Vagina (tissue), 2 donors: ENCODE measurements around the gene BSN. TPM values are rescaled to one million over a fixed set of nuclear protein-coding genes. Genes with fewer than 3 reads are reported as not detected.

ENCODE experiments used
- DNase-seq, 2 donors: peaks; one replicate each; pipeline ENCODE4 v3.0.0-alpha.2; 2017; ENCODE audit errors: extremely low spot score in 2 of 2
- H3K27ac ChIP-seq: fragments of 200-600 bp; sonication (generic); one replicate; pipeline ENCODE4 v1.5.1; 2019
- H3K27me3 ChIP-seq: fragments of 200-600 bp; sonication (generic); one replicate; pipeline ENCODE4 v1.5.1; 2019
- H3K36me3 ChIP-seq, 2 donors: fragments of 200-600 bp; sonication (generic); one replicate each; pipeline ENCODE4 v1.5.1; 2017 to 2019
- H3K4me1 ChIP-seq: fragments of 200-600 bp; sonication (generic); one replicate; pipeline ENCODE4 v1.5.1; 2019
- H3K4me3 ChIP-seq, 2 donors: fragments of 200-600 bp; sonication (generic); 1 replicate in 1 of 2; 2 replicates in 1 of 2; pipeline ENCODE4 v1.5.1; 2016 to 2019
- H3K9me3 ChIP-seq: fragments of 200-600 bp; sonication (generic); one replicate; pipeline ENCODE4 v1.5.1; 2019
- POLR2A ChIP-seq, 2 donors: fragments of 450-650 bp; IDR thresholded peaks; one replicate each; pipeline ENCODE4 v1.6.1; 2017; ENCODE audit warnings: antibody characterized with exemption in 2 of 2, mild to moderate bottlenecking in 2 of 2, moderate library complexity in 2 of 2
- POLR2AphosphoS5 ChIP-seq, 2 donors: sonication (generic); formaldehyde crosslinking; IDR thresholded peaks; one replicate each; pipeline ENCODE4 v1.9.0; 2017; ENCODE audit warnings: antibody characterized with exemption in 2 of 2, mild to moderate bottlenecking in 2 of 2, low read depth in 1 of 2; ENCODE audit not compliant: insufficient read depth in 1 of 2
- intact Hi-C: fragments of 100-400 bp; cut with DNase I; formaldehyde crosslinking; loops from one replicate; pipeline ENCODE4 v1.15.1; 2023
- total RNA-seq: library from RNA; depleted of rRNA; stranded (reverse); fragments of >200 nt; gene quantifications from one replicate; pipeline ENCODE4 v1.2.3, GENCODE V29; 2016
- TF ChIP-seq, protein P1 (sequence below), 3 experiments: fragments of 450-650 bp in 2 of 3; fragments of 200-600 bp in 1 of 3; sonication (generic) in 1 of 3; IDR thresholded peaks; one replicate each; pipeline ENCODE4 v1.5.1; 2017 to 2019; ENCODE audit warnings: antibody characterized with exemption in 3 of 3, mild to moderate bottlenecking in 2 of 3, moderate library complexity in 2 of 3

The BSN gene
- total RNA-seq, 1 donor from 2014 or later: 0.74 TPM

- no peaks in the 10 kb centered on the region for H3K4me1 ChIP-seq
- intact Hi-C loops: no loop called here
- H3K4me3 ChIP-seq: no peak overlapping the region
- no peaks in the 10 kb centered on the region for H3K27me3 ChIP-seq
- H3K36me3 ChIP-seq: no peaks in the 10 kb centered on the region
- H3K27ac ChIP-seq: no peak overlapping the region
- DNase-seq: no peak
- H3K9me3 ChIP-seq: no peaks in the 10 kb centered on the region
- TF ChIP-seq, protein P1, sequence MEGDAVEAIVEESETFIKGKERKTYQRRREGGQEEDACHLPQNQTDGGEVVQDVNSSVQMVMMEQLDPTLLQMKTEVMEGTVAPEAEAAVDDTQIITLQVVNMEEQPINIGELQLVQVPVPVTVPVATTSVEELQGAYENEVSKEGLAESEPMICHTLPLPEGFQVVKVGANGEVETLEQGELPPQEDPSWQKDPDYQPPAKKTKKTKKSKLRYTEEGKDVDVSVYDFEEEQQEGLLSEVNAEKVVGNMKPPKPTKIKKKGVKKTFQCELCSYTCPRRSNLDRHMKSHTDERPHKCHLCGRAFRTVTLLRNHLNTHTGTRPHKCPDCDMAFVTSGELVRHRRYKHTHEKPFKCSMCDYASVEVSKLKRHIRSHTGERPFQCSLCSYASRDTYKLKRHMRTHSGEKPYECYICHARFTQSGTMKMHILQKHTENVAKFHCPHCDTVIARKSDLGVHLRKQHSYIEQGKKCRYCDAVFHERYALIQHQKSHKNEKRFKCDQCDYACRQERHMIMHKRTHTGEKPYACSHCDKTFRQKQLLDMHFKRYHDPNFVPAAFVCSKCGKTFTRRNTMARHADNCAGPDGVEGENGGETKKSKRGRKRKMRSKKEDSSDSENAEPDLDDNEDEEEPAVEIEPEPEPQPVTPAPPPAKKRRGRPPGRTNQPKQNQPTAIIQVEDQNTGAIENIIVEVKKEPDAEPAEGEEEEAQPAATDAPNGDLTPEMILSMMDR (IDR thresholded peaks at IDR 0.05): no peak
- no peak for TF ChIP-seq POLR2AphosphoS5 (IDR thresholded peaks at IDR 0.05; ENCODE audit: insufficient read depth in 1 of 2, low read depth in 1 of 2)
Observed at GRCh38 chr3:49654955-49655556, 100.8 kb downstream of the BSN start.

- no peak for DNase-seq
- no peaks in the 10 kb centered on the region for H3K36me3 ChIP-seq
- H3K27ac ChIP-seq: no peak overlapping the region
- no peaks in the 10 kb centered on the region for H3K4me1 ChIP-seq
- H3K9me3 ChIP-seq: no peaks in the 10 kb centered on the region
- TF ChIP-seq, protein P1 (IDR thresholded peaks at IDR 0.05): no peak
- no peak for TF ChIP-seq POLR2AphosphoS5 (IDR thresholded peaks at IDR 0.05; ENCODE audit: insufficient read depth in 1 of 2, low read depth in 1 of 2)
- intact Hi-C loops: no loop called here
- no peaks in the 10 kb centered on the region for H3K27me3 ChIP-seq
- H3K4me3 ChIP-seq: no peak overlapping the region
Observed at GRCh38 chr3:49655731-49656285, 101.5 kb downstream of the BSN start.

DNA sequence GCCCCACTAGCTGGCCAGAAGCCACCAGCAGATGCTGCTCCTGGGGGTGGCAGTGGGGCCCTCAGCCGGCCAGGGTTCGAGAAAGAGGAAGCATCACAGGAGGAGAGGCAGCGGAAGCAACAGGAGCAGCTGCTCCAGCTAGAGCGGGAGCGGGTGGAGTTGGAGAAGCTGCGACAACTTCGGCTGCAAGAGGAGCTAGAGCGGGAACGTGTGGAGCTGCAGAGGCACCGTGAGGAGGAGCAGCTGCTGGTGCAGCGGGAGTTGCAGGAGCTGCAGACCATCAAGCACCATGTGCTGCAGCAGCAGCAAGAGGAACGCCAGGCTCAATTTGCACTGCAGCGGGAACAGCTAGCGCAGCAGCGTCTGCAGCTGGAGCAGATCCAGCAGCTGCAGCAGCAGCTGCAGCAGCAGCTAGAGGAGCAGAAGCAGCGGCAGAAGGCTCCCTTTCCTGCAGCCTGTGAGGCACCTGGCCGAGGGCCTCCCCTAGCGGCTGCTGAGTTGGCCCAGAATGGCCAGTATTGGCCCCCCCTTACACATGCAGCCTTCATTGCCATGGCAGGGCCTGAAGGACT is 102.3 kb downstream of the BSN start:
- H3K4me3 ChIP-seq: no peak overlapping the region
- no peaks in the 10 kb centered on the region for H3K27me3 ChIP-seq
- no peak for DNase-seq
- H3K36me3 ChIP-seq: no peaks in the 10 kb centered on the region
- no peak for TF ChIP-seq POLR2AphosphoS5 (IDR thresholded peaks at IDR 0.05; ENCODE audit: insufficient read depth in 1 of 2, low read depth in 1 of 2)
- TF ChIP-seq, protein P1 (IDR thresholded peaks at IDR 0.05): no peak
- TF ChIP-seq POLR2A (IDR thresholded peaks at IDR 0.05): no peak
- H3K4me1 ChIP-seq: no peaks in the 10 kb centered on the region
- intact Hi-C loops: no loop called here
- no peaks in the 10 kb centered on the region for H3K9me3 ChIP-seq
- H3K27ac ChIP-seq: no peak overlapping the region

DNA sequence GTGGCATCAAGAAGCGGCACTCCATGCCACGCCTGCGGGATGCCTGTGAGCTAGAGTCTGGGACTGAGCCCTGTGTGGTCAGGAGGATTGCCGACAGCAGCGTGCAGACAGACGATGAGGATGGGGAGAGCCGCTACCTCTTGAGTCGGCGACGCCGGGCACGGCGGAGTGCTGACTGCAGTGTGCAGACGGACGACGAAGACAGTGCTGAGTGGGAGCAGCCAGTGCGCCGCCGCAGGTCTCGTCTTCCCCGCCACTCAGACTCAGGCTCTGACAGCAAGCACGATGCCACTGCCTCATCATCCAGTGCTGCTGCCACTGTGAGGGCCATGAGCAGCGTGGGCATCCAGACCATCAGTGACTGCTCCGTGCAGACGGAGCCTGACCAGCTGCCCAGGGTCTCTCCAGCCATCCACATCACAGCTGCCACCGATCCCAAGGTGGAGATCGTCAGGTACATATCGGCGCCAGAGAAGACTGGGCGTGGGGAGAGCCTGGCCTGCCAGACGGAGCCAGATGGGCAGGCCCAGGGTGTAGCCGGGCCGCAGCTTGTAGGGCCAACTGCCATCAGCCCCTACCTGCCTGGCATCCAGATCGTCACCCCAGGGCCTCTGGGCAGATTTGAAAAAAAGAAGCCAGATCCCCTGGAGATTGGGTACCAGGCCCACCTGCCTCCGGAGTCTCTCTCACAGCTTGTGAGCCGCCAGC is 103.1 kb downstream of the BSN start:
- H3K4me3 ChIP-seq: no peak overlapping the region
- H3K4me1 ChIP-seq: no peaks in the 10 kb centered on the region
- TF ChIP-seq, protein P1 (IDR thresholded peaks at IDR 0.05): no peak
- TF ChIP-seq POLR2AphosphoS5 (IDR thresholded peaks at IDR 0.05; ENCODE audit: insufficient read depth in 1 of 2, low read depth in 1 of 2) (no peak), POLR2A (IDR thresholded peaks at IDR 0.05) (no peak)
- H3K27me3 ChIP-seq: no peaks in the 10 kb centered on the region
- no peaks in the 10 kb centered on the region for H3K9me3 ChIP-seq
- no peaks in the 10 kb centered on the region for H3K36me3 ChIP-seq
- DNase-seq: no peak
- H3K27ac ChIP-seq: no peak overlapping the region
- intact Hi-C loops: no loop called here

DNA sequence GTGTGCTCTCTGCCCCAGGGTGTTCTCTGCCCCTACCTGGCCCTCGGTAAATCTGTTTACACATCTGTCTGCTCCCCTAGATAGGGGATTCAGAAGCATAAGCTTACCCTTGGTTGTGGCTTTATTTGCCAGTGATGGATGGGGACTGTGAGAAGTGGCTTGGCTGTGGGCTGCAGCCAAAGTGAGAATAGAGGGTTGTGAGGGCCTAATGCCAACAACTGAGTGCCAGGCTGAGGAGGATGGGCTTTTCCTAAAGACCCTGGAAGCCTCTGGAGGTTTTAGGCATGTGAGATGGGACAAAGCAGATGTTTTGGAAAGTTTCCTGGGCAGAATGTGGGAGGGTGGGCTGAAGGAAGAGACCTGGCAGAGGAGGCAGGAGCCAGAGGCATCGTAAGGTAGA is 104.4 kb downstream of the BSN start:
- DNase-seq: no peak
- intact Hi-C loops: no loop called here
- Histone ChIP-seq H3K36me3 (no peaks in the 10 kb centered on the region), H3K9me3 (no peaks in the 10 kb centered on the region), H3K4me3 (no peak overlapping the region), H3K27me3 (no peaks in the 10 kb centered on the region), H3K27ac (no peak overlapping the region), H3K4me1 (no peaks in the 10 kb centered on the region)
- no peak for TF ChIP-seq POLR2A (IDR thresholded peaks at IDR 0.05)
- TF ChIP-seq, protein P1 (IDR thresholded peaks at IDR 0.05): no peak
- no peak for TF ChIP-seq POLR2AphosphoS5 (IDR thresholded peaks at IDR 0.05; ENCODE audit: insufficient read depth in 1 of 2, low read depth in 1 of 2)
